Stimulated activated CD4-positive, alpha-beta T cell treated with anti-CD3 and anti-CD28 coated beads, Interleukin-1b, Interleukin-23, amount 100 ng/mL, for 1 hour (primary cell): ENCODE data around the gene GJA3.

Experiments used
- DNase-seq, 2 donors: peaks; one replicate each; pipeline ENCODE4 v3.0.0-alpha.2; 2020; ENCODE audit warnings: low read depth in 2 of 2

Gene GJA3

DNA sequence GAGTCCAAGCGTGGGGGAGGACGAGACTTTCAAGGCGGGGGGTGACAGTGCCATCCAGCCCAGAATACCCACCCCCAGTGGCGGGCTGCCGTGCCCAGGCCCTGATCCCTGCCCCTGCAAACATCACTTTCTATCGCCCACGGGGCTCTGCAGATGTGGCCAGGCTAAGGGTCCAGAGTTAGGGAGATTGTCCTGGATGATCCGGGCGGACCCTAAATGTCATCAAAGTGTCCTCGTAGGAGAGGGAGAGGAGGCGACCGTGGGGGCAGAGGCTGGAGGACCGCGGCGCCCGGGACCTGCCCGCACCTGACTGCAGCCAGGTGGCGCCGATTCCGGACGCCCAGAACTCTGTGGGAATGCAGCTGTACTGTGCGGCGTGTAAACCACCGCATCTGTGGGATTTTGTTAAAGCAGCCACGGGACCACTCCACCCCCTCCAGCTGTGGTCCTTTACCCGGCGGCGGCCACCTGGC lies 32.4 kb downstream of the GJA3 start:
- DNase-seq = no peak

DNA sequence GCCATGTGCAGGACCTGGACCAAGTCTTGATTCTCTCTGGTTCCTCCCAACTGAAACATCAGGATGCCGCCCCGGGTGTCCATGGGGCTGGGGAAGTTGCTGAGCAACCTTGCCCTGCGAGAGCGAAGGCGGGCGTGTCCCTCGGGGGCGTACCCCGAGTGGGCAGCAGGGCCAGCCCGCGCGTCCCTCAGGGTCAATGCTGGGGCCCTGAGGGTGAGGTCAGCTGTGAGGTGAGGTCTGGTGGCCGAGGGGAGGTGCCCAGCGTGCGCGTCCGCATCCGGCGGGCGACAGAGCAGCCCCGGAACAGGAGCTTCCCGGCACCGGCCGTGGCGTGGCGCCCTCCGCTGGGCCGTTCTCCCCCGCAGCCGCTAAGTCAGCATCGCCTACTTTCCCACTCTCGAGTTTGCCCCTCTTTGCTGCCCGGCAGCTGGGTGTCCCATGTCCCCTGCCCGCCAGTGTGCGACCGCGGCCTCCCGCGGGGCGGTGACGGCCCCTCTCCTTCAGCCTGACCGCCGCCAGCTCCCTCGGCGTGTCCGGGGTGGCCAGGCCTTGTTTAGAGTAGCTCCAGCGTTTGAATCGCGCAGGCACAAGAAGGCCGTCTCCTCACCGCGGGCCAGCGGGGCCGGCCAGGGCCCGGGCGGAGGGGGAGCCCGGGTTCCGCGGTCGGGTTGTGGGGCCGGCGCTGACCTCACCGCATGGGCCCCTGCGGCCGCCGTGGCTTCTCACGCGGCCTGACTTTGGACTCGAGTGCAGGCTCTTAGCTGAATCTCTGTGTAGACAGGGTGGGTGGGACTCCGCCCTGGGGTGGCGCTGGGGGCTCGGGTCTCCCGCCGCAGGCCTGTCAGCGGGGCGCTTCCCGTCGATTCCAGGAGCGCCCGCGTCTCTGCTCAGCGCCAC lies 33.0 kb downstream of the GJA3 start:
- no peak for DNase-seq

DNA sequence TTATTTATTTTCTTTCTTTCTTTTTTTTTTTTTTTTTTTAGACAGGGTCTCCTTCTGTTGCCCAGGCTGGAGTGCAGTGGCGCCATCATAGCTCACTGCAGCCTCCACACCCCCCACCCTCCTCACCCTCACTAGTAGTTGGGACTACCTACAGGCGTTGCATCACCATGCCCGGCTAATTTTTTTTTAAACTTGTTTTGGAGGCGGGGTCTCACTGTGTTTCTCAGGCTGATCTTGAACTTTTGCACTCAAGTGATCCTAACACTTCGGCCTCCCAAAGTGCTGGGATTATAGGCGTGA lies 33.6 kb downstream of the GJA3 start:
- no peak for DNase-seq

DNA sequence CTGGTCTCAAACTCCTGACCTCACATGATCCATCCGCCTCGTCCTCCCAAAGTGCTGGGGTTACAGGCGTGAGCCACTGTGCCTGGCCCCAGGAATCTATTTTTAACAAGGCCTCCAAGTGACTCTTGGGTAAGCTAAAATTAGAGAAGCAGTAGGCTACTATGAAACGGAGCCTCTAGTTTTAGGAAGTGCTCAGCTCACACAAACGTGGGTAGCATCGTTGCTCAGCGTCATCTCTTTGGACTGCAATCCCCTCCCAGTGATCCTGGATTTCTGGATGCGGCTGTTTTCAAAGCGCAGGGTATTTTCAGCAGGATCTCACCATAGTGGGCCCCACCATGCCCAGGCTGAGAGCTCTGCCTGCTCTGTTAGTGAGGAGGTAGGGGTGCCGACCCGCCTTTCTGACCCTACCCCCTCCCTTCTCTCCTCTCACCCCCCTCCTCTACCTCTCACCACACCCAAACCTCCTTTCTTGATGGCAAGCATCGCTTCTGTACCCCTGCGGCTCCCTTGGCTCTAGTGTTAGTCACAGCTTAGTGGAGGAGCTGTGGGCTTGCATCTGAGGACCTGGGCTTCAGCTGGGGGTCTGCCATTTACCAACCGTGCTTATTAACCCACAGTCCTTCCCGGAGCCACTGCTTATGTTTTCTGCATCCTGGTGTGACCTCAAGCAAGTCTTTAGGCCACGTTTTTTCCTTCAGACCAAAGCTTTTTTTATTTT lies 34.2 kb downstream of the GJA3 start:
- no peak for DNase-seq

DNA sequence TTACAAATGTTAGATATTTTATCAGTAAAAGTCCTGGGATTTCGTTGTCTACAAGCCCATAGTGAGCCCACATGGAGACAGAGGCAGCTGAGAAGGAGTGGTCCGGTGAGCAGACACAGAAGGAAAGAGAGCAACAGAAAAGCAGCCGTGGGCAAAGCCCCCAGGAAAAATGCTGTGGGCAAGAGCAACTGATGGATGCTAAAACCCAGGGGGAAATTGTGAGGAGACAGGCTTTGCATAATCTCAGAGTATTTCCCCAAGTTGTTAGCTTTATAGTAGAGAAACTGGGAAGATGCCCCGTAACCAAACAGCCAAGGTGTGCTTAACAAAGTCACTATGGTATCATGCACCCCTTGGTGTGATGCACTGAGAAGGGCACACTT lies 35.1 kb downstream of the GJA3 start:
- DNase-seq = no peak

DNA sequence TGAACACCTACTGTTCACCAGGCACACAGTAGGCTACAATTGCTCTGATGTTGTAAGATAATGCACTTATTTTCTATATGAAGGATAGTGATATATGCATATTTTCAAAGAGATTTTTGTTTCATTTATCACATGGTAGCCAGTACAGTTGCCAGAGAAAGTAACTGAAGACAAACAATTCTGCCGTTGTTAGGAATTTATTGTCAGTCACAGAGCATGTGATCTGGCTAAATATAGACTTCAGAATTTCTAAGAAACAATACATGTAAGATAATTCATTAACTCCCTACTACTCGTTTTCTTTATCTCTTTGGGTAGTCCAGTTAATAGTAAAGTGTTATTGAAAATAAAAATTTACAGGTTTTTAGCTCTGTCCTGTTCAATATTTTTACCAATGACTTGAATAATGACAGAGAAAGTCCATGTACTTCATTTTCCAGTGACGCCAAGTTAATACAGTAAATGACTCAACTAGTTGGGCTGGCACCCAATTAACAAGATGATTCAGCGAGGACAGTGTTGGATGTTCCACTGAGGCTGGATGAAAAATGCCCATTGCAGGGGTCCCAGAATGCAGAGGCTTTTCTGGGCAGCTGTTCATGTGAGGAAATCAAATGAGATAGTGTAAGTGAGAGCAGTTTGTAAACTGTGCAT lies 35.6 kb downstream of the GJA3 start:
- DNase-seq = no peak

DNA sequence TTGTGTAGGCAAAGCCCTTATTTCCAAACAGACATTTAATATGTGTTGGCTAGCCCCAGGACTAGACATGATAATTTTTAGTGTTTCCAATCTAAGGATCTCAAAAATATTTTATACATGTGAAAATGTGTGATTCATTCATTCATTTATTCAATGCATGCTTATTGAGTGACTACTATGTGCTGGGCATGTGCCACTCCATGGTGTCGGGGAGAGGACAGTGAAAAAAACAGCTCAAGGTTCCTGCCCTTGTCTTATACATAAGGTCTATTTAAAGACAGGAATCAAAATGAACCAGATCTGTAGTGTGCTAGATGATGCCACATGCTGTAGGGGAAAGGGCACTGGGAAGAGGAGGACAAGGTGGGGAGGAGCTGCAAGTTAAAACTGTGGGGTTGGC lies 36.5 kb downstream of the GJA3 start:
- no peak for DNase-seq

DNA sequence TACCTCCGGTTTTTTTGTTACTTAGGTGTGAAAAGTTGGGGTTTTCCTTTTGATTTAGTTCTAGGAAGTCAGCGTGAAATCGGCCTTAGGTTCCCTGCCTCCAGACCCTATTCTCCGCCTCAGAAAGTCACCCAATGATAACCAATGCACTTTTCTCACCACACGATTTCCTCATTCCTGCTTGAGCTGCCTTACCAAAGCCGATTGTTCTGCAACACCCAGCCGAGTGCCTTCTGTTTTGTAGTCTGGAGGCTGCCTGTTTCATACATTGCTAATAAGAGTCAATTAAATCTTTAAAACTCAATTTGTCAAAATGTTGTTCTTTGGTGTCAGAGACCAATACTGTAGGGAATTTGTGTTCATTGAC lies 39.7 kb downstream of the GJA3 start:
- no peak for DNase-seq

DNA sequence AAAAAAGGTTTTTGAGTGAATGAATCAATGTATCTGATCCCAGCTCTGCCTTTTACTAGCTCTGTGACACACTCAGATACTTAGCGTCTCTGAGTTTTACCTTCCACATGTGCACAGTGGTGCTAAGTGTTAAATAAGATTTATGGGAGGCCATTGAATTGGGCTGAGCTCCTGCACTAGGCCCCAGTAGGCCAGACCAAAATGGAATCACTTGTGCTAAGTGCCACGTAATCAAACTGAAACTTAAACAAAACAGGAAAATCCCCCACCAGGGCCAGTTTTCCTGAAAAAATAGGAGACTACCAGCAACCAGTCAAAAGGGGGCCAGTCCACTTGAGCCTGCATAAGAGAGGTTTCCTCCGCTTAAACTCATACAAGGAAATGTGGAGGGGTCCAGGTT lies 40.9 kb downstream of the GJA3 start:
- DNase-seq = no peak

DNA sequence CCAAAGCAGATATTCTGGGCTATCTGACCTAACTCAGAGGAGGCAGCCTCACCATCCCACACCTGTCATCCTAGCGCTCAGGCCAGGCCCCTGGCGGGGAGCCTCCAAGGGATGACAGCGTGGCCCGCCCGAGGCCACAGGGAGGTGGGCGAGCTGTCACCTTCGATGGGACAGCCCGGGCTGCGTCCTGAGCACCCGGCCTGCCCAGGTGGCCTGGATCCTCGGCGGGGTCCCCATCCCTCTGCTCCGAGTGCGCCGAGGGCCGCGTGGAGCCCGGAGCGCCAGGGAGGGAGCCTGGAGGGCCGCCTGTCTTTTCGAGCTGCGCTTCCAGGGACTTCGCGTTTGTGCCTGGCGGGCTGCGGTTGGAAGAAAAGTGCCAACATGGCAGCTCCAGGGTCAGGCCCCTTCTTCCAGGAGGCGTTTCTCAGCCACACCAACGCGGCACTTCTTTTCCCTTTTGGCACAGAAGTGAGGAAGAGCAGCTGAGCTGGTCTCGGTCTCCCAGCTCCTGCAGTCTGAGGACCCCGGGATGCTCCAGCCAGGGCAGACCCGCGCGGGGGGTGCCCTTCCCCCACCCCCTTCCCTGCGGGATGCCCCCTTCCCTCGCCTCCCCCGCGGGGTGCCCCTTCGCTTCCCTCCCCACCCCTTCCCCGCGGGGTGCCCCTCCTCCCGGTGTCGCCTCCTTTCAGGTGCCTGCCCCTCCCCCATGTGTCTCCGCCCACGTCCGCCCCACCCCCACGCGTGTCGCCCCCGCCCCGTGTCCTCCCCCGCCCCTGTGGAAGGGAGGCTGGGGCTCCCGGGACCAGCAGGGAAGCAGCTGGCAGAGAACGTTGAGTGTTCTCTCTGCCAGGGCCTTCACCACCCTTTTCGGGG lies 42.3 kb downstream of the GJA3 start:
- DNase-seq = no peak

DNA sequence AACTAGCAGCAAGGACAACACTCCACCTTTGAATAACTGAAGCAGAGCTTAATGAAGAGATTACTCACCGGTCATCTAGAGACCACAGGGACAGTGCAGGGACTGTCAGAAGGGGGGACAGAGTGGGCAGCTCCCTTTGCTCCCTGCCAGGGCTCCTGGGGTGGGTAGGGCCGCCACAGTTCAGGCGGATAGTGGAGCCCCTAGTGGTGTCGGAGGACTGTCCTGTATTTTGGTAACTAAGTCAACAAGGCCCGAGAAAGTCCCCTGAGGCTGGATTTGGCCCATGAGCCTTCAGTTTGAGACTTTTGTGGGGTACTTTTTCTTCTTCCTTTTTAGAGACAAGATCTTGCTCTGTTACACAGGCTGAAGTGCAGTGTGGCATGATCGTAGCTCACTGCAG lies 44.6 kb downstream of the GJA3 start:
- no peak for DNase-seq

DNA sequence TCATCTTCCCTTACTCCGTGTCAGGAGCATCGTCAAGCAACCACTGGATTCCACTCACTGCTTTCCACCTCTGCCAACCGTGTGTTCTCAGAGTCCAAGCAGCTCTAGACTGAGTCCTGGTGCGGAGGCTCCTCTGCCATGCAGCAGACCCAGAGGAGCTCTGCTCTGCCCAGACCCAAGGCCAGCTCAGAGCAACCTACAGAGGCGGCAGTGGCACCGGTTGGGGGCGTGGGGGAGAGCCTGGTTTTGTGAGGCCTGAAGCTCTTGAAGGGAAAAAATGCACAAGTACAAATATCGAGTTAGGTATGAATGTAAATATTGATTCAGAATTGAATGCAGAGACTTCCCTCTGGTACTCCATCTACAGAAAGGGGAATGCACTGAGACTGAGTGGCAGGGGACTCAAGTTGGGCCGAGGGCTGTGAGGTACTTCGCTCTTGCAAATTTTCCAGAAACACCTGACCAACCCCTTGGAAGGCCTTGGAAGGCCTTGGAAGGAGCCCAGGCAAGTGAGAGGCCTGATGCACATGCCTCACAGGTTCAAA lies 46.7 kb downstream of the GJA3 start:
- no peak for DNase-seq

DNA sequence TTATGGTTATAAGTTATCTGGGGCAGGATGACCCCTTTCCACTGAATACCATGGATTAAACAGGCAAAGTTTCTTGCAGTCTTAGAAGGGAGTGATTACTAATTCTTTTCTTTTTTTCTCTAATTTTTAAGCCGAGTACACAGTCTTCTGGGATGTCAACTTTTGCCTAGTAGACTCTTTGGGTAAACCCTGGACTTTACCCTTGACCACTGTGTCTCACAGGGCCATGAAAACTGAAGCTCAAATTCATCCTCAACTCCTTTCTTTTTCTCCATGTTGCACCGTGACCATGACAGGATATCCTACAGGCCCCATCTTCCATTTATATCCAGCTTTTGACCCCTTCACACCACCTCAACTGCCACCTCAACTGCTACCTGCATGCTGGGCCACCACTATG lies 51.8 kb downstream of the GJA3 start:
- DNase-seq = no peak

DNA sequence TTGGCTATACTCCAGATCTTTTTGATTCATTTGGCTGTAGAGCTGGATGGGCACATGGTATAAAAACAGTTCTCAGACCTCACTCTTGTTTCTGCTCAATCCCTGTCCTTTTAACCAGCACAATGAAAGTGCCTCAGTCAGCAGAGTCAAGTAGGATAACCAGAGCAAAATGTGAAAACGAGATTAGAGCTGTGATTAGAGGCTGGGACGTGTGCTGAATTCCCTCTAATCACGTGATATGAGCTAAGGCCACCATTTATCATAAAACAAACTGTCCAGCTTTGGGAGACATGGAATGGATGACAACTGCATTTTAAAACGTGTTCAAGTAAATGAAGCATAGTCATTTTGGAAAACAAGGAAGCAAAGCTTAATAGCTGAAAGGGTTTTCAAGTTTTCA lies 54.1 kb downstream of the GJA3 start:
- DNase-seq = no peak

DNA sequence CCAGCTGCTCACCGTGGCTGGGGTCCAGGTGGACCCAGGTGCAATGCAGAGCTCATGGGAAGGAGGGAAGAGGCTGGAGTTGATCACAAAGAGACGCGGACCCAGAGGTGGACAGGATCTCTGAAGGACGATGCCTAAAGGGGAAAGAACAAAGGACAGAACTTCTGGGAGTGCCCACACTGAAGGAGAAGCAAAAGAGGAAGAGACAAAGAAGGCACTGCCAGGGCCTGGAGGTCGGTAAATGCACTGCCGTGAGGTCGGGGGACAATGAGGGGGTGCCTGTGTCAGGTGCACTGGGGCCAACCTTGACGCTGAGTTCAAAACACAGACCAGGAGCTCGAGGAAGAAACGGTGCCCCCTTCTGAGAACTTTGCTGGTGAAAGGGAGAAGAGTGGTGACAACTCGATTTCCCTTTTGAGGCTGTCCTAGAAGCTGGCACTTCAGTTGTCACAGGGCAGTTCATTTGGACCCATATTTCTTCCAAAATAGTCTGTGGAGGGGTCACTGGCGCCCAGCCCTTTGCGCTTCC lies 55.6 kb downstream of the GJA3 start:
- DNase-seq = no peak

DNA sequence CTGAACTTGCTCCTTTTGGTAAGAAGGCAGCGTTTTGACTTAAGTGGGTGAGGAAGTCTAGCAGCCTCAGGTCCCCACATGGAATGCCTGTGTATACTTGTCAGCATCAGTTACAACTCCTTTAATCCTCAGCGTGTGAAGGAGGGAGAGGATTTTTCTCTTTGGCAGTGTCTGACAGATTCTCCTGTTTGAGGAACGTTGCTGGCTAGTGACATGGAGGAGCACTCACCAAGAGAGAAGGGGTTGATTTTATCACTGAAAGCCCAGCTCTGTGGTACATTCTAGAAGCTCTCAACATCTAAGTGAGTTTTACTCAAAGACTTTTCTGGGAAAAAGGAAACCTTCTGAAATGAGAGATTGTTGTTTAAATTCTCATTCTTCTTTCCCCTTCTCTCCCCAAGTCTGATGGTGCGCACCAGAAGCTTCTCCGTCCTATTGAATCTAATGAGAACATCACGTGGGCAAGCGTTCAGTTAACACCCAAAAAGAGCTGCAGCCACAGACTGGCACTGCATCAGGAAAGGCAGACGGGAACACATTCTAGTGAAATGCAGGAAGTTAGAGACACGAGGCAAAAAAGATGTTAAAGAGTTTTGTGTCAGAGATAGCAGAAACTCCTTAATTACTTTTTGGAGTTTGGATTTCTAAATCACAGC lies 58.2 kb downstream of the GJA3 start:
- no peak for DNase-seq

DNA sequence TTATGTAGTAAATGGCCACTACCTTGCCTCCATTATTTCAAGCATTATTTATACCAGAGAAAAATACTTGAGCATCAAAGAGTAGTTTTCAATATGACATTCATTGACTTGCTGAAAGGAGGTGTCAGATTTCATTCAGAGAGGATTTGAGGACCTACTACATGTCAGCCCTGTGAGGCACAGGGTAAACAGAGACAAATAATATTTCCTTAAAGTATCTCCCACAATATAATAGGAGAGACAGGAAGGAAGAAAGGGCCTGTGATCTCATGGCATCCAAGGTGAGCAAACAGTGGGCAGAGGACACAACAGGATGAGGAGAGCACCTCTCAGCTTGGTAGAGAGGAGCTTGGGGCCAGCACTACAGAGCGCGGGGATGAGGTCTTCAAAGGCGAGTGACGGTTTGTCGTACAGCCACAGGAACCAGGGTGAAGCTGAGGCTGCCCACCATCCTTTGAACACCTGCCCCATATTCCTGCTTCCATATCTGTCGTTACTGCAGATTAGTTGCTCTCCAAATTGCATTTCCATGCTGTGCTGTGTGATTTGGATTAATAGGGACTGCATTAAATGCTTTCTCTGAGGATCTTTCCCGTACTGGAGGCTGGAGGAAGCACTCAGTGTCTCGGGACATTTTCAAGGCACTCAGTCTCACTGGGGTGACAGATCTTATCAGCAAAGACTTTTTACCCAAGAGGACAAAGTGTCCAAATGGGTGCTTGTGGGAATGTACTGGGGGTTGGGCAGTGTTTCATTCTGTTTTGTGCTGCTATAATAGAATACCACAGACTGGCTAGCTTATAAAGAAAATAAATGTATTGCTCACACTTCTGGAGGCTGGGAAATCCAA lies 59.2 kb downstream of the GJA3 start:
- DNase-seq = no peak

DNA sequence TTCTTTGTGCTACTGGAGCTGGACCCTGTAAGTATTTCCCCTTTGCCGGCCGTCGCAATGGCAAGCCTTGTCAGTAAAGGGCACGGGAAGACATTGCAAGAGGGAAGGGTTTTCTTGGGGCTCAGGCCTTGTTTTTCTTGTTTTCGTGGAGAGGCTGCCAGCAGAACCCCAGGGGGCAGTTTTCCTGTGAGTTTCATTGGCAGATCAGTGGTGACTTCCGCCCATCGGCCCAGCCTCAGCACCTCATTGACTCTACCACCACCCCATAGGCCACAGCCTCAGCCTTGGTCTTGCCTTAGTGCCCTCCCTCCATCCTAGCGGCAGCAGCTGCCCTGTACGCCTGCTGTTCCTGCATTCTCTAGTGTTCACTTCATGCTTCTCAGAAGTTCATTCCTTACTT lies 61.5 kb downstream of the GJA3 start:
- no peak for DNase-seq

DNA sequence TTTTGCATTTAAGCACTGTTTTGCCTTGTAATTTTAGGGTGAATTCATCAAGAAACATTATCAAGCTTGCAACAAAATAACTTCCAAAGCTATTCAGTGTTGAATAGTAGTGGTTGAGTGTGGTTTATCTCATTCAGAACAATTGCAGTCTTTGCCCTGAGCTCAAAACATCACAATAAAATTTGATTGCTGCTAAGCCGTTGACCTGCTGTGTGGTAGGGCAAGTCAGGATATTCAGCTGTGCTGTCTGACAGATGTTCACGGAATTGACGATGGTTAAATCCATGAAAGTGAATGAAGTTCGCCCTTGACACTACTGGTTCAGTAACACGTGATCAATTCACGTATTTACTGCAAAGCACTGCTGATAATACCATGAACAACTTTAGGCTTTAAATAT lies 66.9 kb downstream of the GJA3 start:
- no peak for DNase-seq

DNA sequence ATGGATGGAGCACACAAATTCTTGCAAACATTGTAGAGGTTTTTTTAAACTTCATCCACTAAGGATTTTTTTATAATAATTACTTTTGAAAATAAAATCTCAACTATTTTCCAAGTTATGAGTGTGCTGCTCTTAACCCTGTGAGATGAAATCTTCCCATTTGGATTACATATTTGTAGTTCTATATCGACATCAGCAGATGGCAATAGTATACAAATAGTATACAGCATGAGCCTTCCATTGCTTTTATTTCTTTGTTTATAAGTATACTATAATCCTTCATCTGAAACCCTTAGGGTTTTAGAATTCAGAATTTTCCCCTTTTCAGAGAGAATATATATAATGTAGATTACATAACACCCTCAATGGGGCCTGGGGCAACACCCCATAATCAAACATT lies 70.5 kb downstream of the GJA3 start:
- DNase-seq = no peak
